ENCODE results near the gene FMN1. TPM values are rescaled to one million over a fixed set of nuclear protein-coding genes. Genes with fewer than 3 reads are reported as not detected.

Gene FMN1
- total RNA-seq (2014; rRNA removed) = 2.4 and 2.9 TPM in 2 replicates
- Bru-seq, nascent RNA = percentile 40 among the genes with signal in this experiment
- percentile 30 among the genes with signal in this experiment for BruChase-seq, experiment 1, labeled RNA remaining after a 6-hour chase
- BruChase-seq, experiment 2, labeled RNA remaining after a 2-hour chase = percentile 37 among the genes with signal in this experiment
- long read RNA-seq, partial matches to known transcripts = 0 of 1 reads
- long read RNA-seq, other reads (novel, unspliced or antisense) = 1 of 1 reads

DNA sequence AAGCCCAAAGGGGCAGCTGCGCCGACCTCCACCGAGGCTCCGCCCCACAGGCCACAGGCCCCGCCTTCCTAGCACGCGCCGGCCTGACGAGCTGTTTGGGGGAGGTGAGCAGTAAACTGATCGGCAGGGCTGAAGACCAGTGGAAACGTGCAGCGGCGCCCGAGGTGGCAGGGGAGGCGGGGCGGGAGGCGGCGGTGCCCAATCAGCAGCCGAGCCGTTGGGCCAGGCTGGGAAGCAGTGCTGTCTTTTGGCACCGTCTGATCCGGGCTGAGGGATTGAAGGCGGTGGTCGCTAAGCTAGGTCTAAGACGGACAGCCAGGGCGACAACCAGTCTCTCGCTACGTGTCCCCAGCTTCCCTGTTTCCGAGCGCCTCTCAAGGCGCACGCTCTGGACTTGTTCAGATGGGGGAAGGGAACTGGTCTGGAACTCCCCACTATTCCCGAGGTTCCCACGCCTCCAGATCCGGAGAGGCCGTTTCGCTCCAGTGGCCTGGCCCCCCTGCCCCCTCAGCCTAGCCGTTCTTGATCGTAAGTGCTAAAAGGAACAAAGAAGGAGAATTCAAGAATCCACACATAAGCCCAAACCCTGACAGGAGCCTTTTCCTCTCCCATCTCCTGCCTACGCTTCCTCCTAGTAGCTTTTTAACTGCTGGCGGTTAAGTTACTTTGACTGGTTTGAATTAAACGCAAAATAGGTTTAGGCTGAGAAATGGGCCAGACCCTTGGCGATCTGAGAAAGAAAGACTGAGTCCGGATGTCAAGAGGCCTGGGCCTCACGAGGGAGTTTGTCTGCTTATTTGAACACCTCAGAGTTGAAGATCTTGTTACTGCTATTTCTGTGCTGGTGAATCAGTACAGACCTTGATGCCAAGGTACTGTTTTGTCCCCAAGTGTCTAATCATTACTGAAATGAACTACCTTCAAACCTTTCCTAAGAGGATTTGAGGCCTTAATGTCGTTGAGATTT is at the start of gene FMN1:
Gene FMN1, minus strand, starts transcription at position 11 of the 967 bp plus-strand sequence. CDS start 39,800 bp downstream, outside the sequence.
- TF ChIP-seq, protein P1, sequence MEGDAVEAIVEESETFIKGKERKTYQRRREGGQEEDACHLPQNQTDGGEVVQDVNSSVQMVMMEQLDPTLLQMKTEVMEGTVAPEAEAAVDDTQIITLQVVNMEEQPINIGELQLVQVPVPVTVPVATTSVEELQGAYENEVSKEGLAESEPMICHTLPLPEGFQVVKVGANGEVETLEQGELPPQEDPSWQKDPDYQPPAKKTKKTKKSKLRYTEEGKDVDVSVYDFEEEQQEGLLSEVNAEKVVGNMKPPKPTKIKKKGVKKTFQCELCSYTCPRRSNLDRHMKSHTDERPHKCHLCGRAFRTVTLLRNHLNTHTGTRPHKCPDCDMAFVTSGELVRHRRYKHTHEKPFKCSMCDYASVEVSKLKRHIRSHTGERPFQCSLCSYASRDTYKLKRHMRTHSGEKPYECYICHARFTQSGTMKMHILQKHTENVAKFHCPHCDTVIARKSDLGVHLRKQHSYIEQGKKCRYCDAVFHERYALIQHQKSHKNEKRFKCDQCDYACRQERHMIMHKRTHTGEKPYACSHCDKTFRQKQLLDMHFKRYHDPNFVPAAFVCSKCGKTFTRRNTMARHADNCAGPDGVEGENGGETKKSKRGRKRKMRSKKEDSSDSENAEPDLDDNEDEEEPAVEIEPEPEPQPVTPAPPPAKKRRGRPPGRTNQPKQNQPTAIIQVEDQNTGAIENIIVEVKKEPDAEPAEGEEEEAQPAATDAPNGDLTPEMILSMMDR (conservative IDR thresholded peaks at IDR 0.05; ENCODE audit: low read depth, low read length) = no peak
- no peak for TF ChIP-seq EZH2phosphoT487 (IDR thresholded peaks at IDR 0.05; ENCODE audit: borderline replicate concordance, low read length)
- no peak for TF ChIP-seq EZH2 (IDR thresholded peaks at IDR 0.05; ENCODE audit: low read length, unreplicated experiment)
- H3K9ac ChIP-seq (ENCODE audit: low read length) = no peak within 1 kb of the TSS
- no peak within 1 kb of the TSS for H3K27ac ChIP-seq (ENCODE audit: low read length)
- POLR2A ChIA-PET (ENCODE audit: unreplicated experiment) = no interaction called here
- H3F3A ChIP-seq (ENCODE audit: low read length, unreplicated experiment) = no peaks in the 10 kb centered on the region
- no peaks in the 10 kb centered on the region for H3K9me2 ChIP-seq (replicated peaks; ENCODE audit: low read length)
- H2AFZ ChIP-seq (ENCODE audit: low read length) = no peak within 1 kb of the TSS
- no peak within 1 kb of the TSS for H3K4me2 ChIP-seq (ENCODE audit: low read length)
- CTCF ChIA-PET = no interaction called here
- no peaks in the 10 kb centered on the region for H3K36me3 ChIP-seq (ENCODE audit: low read depth, low read length)
- no TSS peak for BruUV-seq (replicated peaks)
- H3K27me3 ChIP-seq (ENCODE audit: low read length) = 0 out of 2 replicates have a peak, but pooled peaks cover 14% of the 10 kb centered on the region
- no peaks in the 10 kb centered on the region for H3K79me2 ChIP-seq (ENCODE audit: low read length)
- H4K20me1 ChIP-seq (ENCODE audit: low read length) = no peaks in the 10 kb centered on the region
- no peaks in the 10 kb centered on the region for H3K4me1 ChIP-seq (ENCODE audit: insufficient read depth, low read length)
- no peak for ATAC-seq
- H3K4me3 ChIP-seq (ENCODE audit: low read length) = no peak within 1 kb of the TSS
- H3K9me3 ChIP-seq (ENCODE audit: low read length) = no peaks in the 10 kb centered on the region
- intact Hi-C loops (cut with micrococcal nuclease) = no loop called here
- DNase-seq = no peak

GRCh38 chr15:33243869-33244268 is 49.4 kb upstream of the FMN1 start:
- ATAC-seq = peak; percentile 69
- H3K9me3 ChIP-seq (ENCODE audit: low read length) = no peaks in the 10 kb centered on the region
- no peaks in the 10 kb centered on the region for H3K36me3 ChIP-seq (ENCODE audit: low read depth, low read length)
- peak overlapping the region; percentile 78 for H3K9ac ChIP-seq (ENCODE audit: low read length)
- DNase-seq = peak; percentile 86
- CTCF ChIA-PET = no interaction called here
- no TSS peak for BruUV-seq (replicated peaks)
- peak overlapping the region; percentile 95 for H3K27ac ChIP-seq (ENCODE audit: low read length)
- H2AFZ ChIP-seq (ENCODE audit: low read length) = no peak overlapping the region
- H3K27me3 ChIP-seq (ENCODE audit: low read length) = 0 out of 2 replicates have a peak, but pooled peaks cover 6% of the 10 kb centered on the region
- H3K79me2 ChIP-seq (ENCODE audit: low read length) = no peaks in the 10 kb centered on the region
- H3K9me2 ChIP-seq (replicated peaks; ENCODE audit: low read length) = no peaks in the 10 kb centered on the region
- intact Hi-C loops (cut with micrococcal nuclease) = loop anchor here (2.0 to 5.0 kb wide), 2 partner anchors 33 to 49 kb away; no protein-coding TSS in a partner anchor
- no peaks in the 10 kb centered on the region for H4K20me1 ChIP-seq (ENCODE audit: low read length)
- H3F3A ChIP-seq (ENCODE audit: low read length, unreplicated experiment) = peaks cover 3% of the 10 kb centered on the region
- POLR2A ChIA-PET (ENCODE audit: unreplicated experiment) = no interaction called here
- H3K4me2 ChIP-seq (ENCODE audit: low read length) = peak overlapping the region; percentile 47; the same call in 1 of the 2 replicates
- H3K4me1 ChIP-seq (ENCODE audit: insufficient read depth, low read length) = peaks cover 39% of the 10 kb centered on the region
- no peak overlapping the region for H3K4me3 ChIP-seq (ENCODE audit: low read length)
- no peak for TF ChIP-seq EZH2 (IDR thresholded peaks at IDR 0.05; ENCODE audit: low read length, unreplicated experiment)
- TF ChIP-seq, protein P1 (conservative IDR thresholded peaks at IDR 0.05; ENCODE audit: low read depth, low read length) = no peak
- no peak for TF ChIP-seq EZH2phosphoT487 (IDR thresholded peaks at IDR 0.05; ENCODE audit: borderline replicate concordance, low read length)

All from PC-3 (cell line).